UCSD-AML1 (cell line): Measurements from ENCODE around the gene CSF1.

Source experiments
- DNase-seq: peaks from one replicate; lab custom pipeline; 2025; ENCODE audit not compliant: unreplicated experiment; lab: John Stamatoyannopoulos, UW

The CSF1 gene

GRCh38 chr1:109901141-109901523, 9.5 kb upstream of the CSF1 start:
- no peak for DNase-seq

- no peak for DNase-seq
Observed at GRCh38 chr1:109901524-109902145, 9.0 kb upstream of the CSF1 start.

GRCh38 chr1:109902204-109902985, 8.3 kb upstream of the CSF1 start:
- DNase-seq: no peak

GRCh38 chr1:109903376-109903930, 7.2 kb upstream of the CSF1 start:
- DNase-seq: no peak

- DNase-seq: peak; percentile 45
Observed at GRCh38 chr1:109904105-109904817, 6.4 kb upstream of the CSF1 start.

GRCh38 chr1:109905491-109905890, 5.2 kb upstream of the CSF1 start:
- no peak for DNase-seq

- no peak for DNase-seq
Observed at GRCh38 chr1:109906160-109906838, 4.3 kb upstream of the CSF1 start.

GRCh38 chr1:109906839-109907180, 3.8 kb upstream of the CSF1 start:
- no peak for DNase-seq

GRCh38 chr1:109907190-109907774, 3.4 kb upstream of the CSF1 start:
- DNase-seq: no peak

GRCh38 chr1:109908836-109909235, 1.8 kb upstream of the CSF1 start:
- no peak for DNase-seq

- DNase-seq: no peak
Observed at GRCh38 chr1:109909561-109909960, 1.1 kb upstream of the CSF1 start.

- no peak for DNase-seq
Observed at GRCh38 chr1:109910963-109911798, 532 bp downstream of the CSF1 start.

- no peak for DNase-seq
Observed at GRCh38 chr1:109912214-109912861, 1.7 kb downstream of the CSF1 start.

GRCh38 chr1:109912873-109913272, 2.2 kb downstream of the CSF1 start:
- no peak for DNase-seq

GRCh38 chr1:109913360-109913879, 2.8 kb downstream of the CSF1 start:
- DNase-seq: no peak

GRCh38 chr1:109914587-109915240, 4.1 kb downstream of the CSF1 start:
- DNase-seq: no peak

- DNase-seq: no peak
Observed at GRCh38 chr1:109917051-109917767, 6.6 kb downstream of the CSF1 start.
